Erythroblast (primary cell): ENCODE data around the gene POTEJ.
"Not testable (repeated sequence)": the region's sequence is repeated elsewhere in the genome, so short reads cannot be mapped to it uniquely, and the experiment has no call there.

Experiments used
- GATA1 ChIP-seq: IDR thresholded peaks from 2 replicates; pipeline ENCODE4 v1.6.1; 2011; ENCODE audit warnings: low read depth, mild to moderate bottlenecking, control low read depth, low read length, moderate library complexity
- POLR2A ChIP-seq: IDR thresholded peaks from 2 replicates; pipeline ENCODE4 v1.6.1; 2011; ENCODE audit warnings: mild to moderate bottlenecking, low read length

DNA sequence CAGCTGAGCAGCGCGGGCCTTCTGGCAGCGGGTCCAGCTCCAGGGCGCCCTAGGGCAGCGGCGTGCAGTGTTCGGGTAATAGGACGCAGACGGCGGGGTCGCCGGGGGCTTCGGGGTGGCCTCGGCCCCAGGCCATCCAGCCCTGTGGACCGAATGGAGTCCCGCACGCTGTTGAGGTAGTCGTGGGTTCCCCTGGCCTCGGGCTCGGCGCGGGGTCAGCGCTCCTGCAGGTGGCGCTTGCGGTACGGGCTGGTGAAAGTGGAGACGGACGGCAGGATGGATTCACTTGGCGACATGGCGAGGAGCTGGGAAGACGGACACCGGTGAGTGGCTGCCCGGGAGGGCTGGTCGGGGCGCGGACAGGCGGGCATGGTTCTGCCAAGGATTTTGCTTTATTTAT lies 82.2 kb downstream of the POTEJ start:
- not testable (repeated sequence) for TF ChIP-seq POLR2A, GATA1
